ENCODE data around the gene RHOT2.
A peak's percentile ranks its signal among the peaks of the same experiment; 100 is the strongest.

DNA sequence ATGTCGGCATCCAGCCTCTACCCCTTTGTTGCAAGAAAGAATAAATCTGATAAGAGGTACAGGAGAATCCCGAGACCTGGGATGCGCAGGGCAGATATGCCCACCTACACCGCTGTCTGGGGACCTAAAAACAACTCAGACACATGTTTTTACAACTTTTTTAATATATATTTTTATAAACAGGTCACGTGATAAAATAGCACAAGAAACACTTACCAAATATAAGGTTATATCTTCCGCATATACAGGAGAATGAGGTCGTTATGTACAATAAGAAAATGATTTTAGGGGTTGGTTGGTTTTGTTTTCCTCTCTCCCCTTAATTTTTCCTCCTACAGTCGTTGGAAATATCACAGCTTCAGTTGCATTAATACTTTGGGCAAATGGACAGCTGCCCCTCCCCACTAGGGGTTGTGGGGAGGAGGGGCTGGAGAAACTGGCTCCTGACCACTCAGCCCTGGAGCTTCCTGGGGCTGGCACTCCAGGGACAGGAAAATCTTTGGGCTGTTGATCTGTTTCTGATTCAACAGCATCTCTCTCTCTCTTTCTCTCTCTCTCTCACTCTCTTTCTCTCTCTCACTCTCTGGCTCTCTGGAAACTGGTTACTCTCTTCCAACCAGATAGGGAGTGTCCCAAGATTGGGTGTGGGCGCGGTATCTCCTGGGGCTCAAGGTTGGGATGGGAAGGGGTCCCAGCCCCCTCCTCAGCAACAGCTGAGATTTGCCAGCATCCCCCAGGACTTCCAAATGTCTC lies 24.6 kb downstream of the RHOT2 start:
- no peak for TF ChIP-seq ZNF24 (IDR thresholded peaks at IDR 0.05)
- peak; percentile 49; the same call in 1 of the 2 replicates for TF ChIP-seq RAD51 (IDR thresholded peaks at IDR 0.05)
- no peak for TF ChIP-seq EP300 (IDR thresholded peaks at IDR 0.05; ENCODE audit: borderline replicate concordance in 1 of 2, control insufficient read depth in 1 of 2, low read depth in 2 of 2, low read length in 2 of 2)
- TF ChIP-seq TCF12 (IDR thresholded peaks at IDR 0.05; ENCODE audit: low read depth, low read length): no peak
- no peak for TF ChIP-seq CTCF (IDR thresholded peaks at IDR 0.05 in 2 of 3, conservative IDR thresholded peaks at IDR 0.05 in 1 of 3; ENCODE audit: control insufficient read depth in 2 of 3, extremely low read depth in 1 of 3, insufficient read depth in 1 of 3, low read depth in 3 of 3, low read length in 3 of 3)

Data from GM12878 (cell line).